GM18858 (cell line): ENCODE results near the gene EEPD1.
"Not testable (repeated sequence)": the region's sequence is repeated elsewhere in the genome, so short reads cannot be mapped to it uniquely, and the experiment has no call there.

ENCODE experiments used
- ATAC-seq: cut with Tn5 transposase; IDR thresholded peaks from one replicate; pipeline ENCODE4 v1.9.1; 2021; ENCODE audit not compliant: unreplicated experiment

The EEPD1 gene

GRCh38 chr7:36128448-36129047 is 24.5 kb upstream of the EEPD1 start:
- no peak for ATAC-seq

- ATAC-seq = no peak
Observed at GRCh38 chr7:36129048-36129534, 24.0 kb upstream of the EEPD1 start.

- ATAC-seq = no peak
Observed at GRCh38 chr7:36130236-36130945, 22.7 kb upstream of the EEPD1 start.

- ATAC-seq = no peak
Observed at GRCh38 chr7:36131026-36131425, 22.0 kb upstream of the EEPD1 start.

GRCh38 chr7:36131499-36131898 is 21.6 kb upstream of the EEPD1 start:
- no peak for ATAC-seq

GRCh38 chr7:36132012-36132411 is 21.0 kb upstream of the EEPD1 start:
- no peak for ATAC-seq

- no peak for ATAC-seq
Observed at GRCh38 chr7:36135700-36136099, 17.4 kb upstream of the EEPD1 start.

GRCh38 chr7:36137258-36137657 is 15.8 kb upstream of the EEPD1 start:
- no peak for ATAC-seq

GRCh38 chr7:36137754-36138153 is 15.3 kb upstream of the EEPD1 start:
- ATAC-seq = no peak

GRCh38 chr7:36138209-36138608 is 14.8 kb upstream of the EEPD1 start:
- ATAC-seq = no peak

- ATAC-seq = no peak
Observed at GRCh38 chr7:36141351-36141750, 11.7 kb upstream of the EEPD1 start.

- no peak for ATAC-seq
Observed at GRCh38 chr7:36141850-36142249, 11.2 kb upstream of the EEPD1 start.

- ATAC-seq = no peak
Observed at GRCh38 chr7:36144189-36144588, 8.9 kb upstream of the EEPD1 start.

- ATAC-seq = no peak
Observed at GRCh38 chr7:36145686-36146085, 7.4 kb upstream of the EEPD1 start.

GRCh38 chr7:36147361-36147760 is 5.7 kb upstream of the EEPD1 start:
- no peak for ATAC-seq

- no peak for ATAC-seq
Observed at GRCh38 chr7:36148422-36149065, 4.5 kb upstream of the EEPD1 start.

- not testable (repeated sequence) for ATAC-seq
Observed at GRCh38 chr7:36149240-36149639, 3.8 kb upstream of the EEPD1 start.

GRCh38 chr7:36149694-36150452 is 3.2 kb upstream of the EEPD1 start:
- ATAC-seq = no peak

GRCh38 chr7:36151921-36152755 is 916 bp upstream of the EEPD1 start:
- ATAC-seq = no peak

- ATAC-seq = peak; percentile 5
Observed at GRCh38 chr7:36153571-36154097, 580 bp downstream of the EEPD1 start.
